A673 (cell line): ENCODE data around the gene TRPV5. TPM values are rescaled to one million over a fixed set of nuclear protein-coding genes. Genes with fewer than 3 reads are reported as not detected.

Experiments used
- BruUV-seq: library from RNA; stranded (reverse); fragments of 400-500 nt; replicated peaks from 2 replicates; lab custom pipeline; 2021; lab: Mats Ljungman, UMichigan
- CTCF ChIA-PET: fragments of 300-600 bp; sonication (Branson Sonifier 250); formaldehyde crosslinking; loops from one replicate; lab custom pipeline; 2022; ENCODE audit warnings: antibody characterized with exemption; lab: Charles Lee
- POLR2A ChIA-PET: fragments of 300-600 bp; sonication (Branson Sonifier 250); formaldehyde crosslinking; loops from one replicate; lab custom pipeline; 2022; ENCODE audit warnings: antibody characterized with exemption; ENCODE audit not compliant: low non-redundant PET; lab: Charles Lee
- DNase-seq: peaks from one replicate; pipeline ENCODE4 v3.0.0-alpha.2; 2015; ENCODE audit warnings: low spot score
- H3K27ac ChIP-seq: fragments of 200-600 bp; sonication (generic); 2 replicates; pipeline ENCODE4 v1.5.1; 2016; ENCODE audit warnings: mixed run types, low read depth, mild to moderate bottlenecking, mixed read lengths, antibody characterized with exemption, low read length; ENCODE audit not compliant: poor library complexity, severe bottlenecking
- H3K27me3 ChIP-seq: fragments of 200-600 bp; sonication (generic); replicated peaks from 2 replicates; pipeline ENCODE4 v1.6.1; 2017; ENCODE audit warnings: mixed run types, low read depth, mild to moderate bottlenecking, mixed read lengths, antibody characterized with exemption, low read length; ENCODE audit not compliant: insufficient read depth, poor library complexity
- H3K36me3 ChIP-seq: fragments of 200-600 bp; sonication (generic); 2 replicates; pipeline ENCODE4 v1.6.1; 2016; ENCODE audit warnings: mixed run types, mild to moderate bottlenecking, mixed read lengths, antibody characterized with exemption, low read length; ENCODE audit not compliant: insufficient read depth, poor library complexity, severe bottlenecking
- H3K4me1 ChIP-seq: fragments of 200-600 bp; sonication (generic); 2 replicates; pipeline ENCODE4 v1.6.1; 2017; ENCODE audit warnings: mixed run types, mild to moderate bottlenecking, mixed read lengths, antibody characterized with exemption, low read length; ENCODE audit not compliant: insufficient read depth, poor library complexity, severe bottlenecking
- H3K4me3 ChIP-seq: fragments of 200-600 bp; sonication (generic); 2 replicates; pipeline ENCODE4 v1.5.1; 2016; ENCODE audit warnings: low read depth, mixed run types, mild to moderate bottlenecking, mixed read lengths, low read length; ENCODE audit not compliant: poor library complexity, severe bottlenecking
- H3K9me3 ChIP-seq: fragments of 200-600 bp; sonication (generic); 2 replicates; pipeline ENCODE4 v1.6.1; 2016; ENCODE audit warnings: mixed run types, low read depth, mild to moderate bottlenecking, mixed read lengths, antibody characterized with exemption, low read length; ENCODE audit not compliant: poor library complexity, severe bottlenecking
- EZH2 ChIP-seq: fragments of 200-600 bp; sonication (generic); IDR thresholded peaks from 2 replicates; pipeline ENCODE4 v1.6.1; 2017; ENCODE audit warnings: borderline replicate concordance, low read depth, mild to moderate bottlenecking, mixed read lengths, antibody characterized with exemption, low read length; ENCODE audit not compliant: poor library complexity, severe bottlenecking
- intact Hi-C: fragments of 100-400 bp; cut with micrococcal nuclease; formaldehyde crosslinking; loops from one replicate; pipeline ENCODE4 v1.10.0; 2022; ENCODE audit not compliant: unreplicated experiment
- total RNA-seq: library from RNA; stranded (reverse); gene quantifications from 2 replicates; pipeline ENCODE4 v1.2.3, GENCODE V29; 2021
- TF ChIP-seq, protein P1 (sequence below): fragments of 300-800, 200-600 bp; sonication (generic); conservative IDR thresholded peaks from 2 replicates; pipeline ENCODE4 v1.5.1; 2017; ENCODE audit warnings: low read depth, mild to moderate bottlenecking, antibody characterized with exemption, low read length, moderate library complexity, mixed read lengths

The TRPV5 gene
- total RNA-seq, 1 experiment from 2014 or later = not detected

DNA sequence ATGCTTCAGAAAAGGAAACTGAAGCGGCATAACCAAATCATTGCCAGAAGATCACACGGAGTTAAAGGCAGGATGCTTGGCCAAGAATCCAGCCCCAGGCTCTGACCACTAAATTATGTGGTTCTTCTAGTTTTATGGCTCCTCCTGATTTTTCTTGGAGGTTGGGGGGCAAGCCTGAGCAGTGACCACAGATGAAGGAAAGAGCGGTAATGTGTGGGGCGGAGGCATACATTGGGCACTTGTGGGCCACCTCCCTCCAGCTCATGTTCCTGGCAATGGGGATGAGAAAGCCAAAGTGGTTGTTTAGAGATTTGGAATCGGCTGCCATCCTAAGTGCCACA lies 51.2 kb downstream of the TRPV5 start:
- peaks cover 30% of the 10 kb centered on the region for H3K27me3 ChIP-seq
- CTCF ChIA-PET = no interaction called here
- no peaks in the 10 kb centered on the region for H3K36me3 ChIP-seq
- H3K4me1 ChIP-seq = no peaks in the 10 kb centered on the region
- intact Hi-C loops = loop anchor here (5.0 kb wide), 1 partner anchor 120 kb away; no protein-coding TSS in a partner anchor
- H3K27ac ChIP-seq = no peak overlapping the region
- DNase-seq = no peak
- TF ChIP-seq, protein P1, sequence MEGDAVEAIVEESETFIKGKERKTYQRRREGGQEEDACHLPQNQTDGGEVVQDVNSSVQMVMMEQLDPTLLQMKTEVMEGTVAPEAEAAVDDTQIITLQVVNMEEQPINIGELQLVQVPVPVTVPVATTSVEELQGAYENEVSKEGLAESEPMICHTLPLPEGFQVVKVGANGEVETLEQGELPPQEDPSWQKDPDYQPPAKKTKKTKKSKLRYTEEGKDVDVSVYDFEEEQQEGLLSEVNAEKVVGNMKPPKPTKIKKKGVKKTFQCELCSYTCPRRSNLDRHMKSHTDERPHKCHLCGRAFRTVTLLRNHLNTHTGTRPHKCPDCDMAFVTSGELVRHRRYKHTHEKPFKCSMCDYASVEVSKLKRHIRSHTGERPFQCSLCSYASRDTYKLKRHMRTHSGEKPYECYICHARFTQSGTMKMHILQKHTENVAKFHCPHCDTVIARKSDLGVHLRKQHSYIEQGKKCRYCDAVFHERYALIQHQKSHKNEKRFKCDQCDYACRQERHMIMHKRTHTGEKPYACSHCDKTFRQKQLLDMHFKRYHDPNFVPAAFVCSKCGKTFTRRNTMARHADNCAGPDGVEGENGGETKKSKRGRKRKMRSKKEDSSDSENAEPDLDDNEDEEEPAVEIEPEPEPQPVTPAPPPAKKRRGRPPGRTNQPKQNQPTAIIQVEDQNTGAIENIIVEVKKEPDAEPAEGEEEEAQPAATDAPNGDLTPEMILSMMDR = no peak
- TF ChIP-seq EZH2 = no peak
- no TSS peak for BruUV-seq
- H3K4me3 ChIP-seq = no peak overlapping the region
- H3K9me3 ChIP-seq = no peaks in the 10 kb centered on the region
- POLR2A ChIA-PET = no interaction called here

DNA sequence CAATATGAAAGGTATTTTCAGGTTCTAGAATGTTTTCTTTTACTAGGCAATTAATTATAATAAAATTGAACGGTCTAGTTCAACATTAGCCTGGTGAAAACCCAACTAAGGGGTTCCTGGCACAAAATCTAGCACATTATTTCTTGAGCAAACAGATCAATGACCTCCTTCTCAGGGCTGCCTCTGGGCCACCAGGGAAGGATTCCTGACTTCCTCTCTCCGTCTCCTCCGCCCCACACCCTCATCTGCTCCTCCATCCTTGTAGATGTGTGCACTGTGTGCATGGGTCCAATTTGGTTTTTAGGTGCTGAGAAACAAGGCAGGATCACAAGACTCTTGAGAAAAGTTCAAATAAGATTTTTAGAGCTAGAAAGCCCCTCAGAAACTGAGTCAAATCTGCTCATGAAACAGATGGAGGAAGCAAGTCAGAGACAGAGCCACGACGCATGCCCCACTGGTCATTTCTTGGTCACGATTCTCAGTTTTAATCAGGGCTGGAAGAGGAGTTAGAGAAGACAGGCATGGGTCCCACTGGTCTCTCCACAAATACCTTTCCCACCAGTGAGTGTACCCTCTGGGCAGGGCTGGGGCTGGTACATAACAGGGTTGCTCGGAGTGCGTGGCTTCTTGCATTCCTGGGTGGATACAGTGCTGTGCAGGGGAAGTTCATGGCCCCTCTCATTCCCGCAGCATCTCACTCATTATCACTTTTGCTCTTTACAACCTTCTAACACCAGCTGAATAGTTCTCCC lies 51.8 kb downstream of the TRPV5 start:
- H3K4me1 ChIP-seq = no peaks in the 10 kb centered on the region
- H3K27me3 ChIP-seq = peaks cover 28% of the 10 kb centered on the region
- TF ChIP-seq EZH2 = no peak
- TF ChIP-seq, protein P1 = no peak
- no TSS peak for BruUV-seq
- POLR2A ChIA-PET = no interaction called here
- no peak overlapping the region for H3K27ac ChIP-seq
- CTCF ChIA-PET = interaction anchor here (1.7 kb wide), 1 partner anchor 333 kb away, joined by 5 read pairs; no protein-coding TSS in a partner anchor
- intact Hi-C loops = loop anchor here (2.0 to 5.0 kb wide), 2 partner anchors 121 to 333 kb away; no protein-coding TSS in a partner anchor
- H3K9me3 ChIP-seq = no peaks in the 10 kb centered on the region
- no peaks in the 10 kb centered on the region for H3K36me3 ChIP-seq
- no peak overlapping the region for H3K4me3 ChIP-seq
- DNase-seq = no peak

DNA sequence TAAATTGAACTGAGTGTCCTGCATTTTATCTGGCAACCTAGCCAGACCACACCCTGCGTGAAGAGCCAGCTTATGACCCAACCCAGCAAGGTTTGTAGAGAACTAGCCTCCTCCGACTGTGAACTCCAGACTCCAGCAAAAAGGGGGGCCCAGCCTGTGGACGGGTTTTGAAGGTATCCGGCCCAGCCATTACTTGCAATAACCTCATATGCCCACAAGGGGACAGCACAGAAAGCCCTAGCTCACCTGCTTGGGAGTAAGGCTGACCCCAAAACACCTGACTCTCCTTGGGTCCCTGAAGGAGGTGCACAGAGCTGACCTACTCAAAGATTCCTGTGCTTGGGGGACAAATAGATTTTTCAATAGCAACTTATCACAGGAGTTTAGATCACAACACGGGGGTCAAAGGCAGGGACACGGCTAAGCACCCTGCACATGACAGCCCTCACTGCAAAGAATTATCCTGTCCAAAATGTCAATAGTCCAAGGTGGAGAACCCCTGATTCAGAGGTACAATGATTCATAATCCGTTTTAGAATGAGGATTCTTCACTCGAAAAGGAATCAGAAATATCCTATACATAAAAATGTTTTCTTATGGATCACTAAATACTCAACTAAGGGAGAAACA lies 52.6 kb downstream of the TRPV5 start:
- H3K27me3 ChIP-seq = peaks cover 28% of the 10 kb centered on the region
- BruUV-seq = no TSS peak
- intact Hi-C loops = loop anchor here (2.0 to 5.0 kb wide), 2 partner anchors 121 to 334 kb away; no protein-coding TSS in a partner anchor
- H3K4me1 ChIP-seq = no peaks in the 10 kb centered on the region
- peak; percentile 22 for DNase-seq
- POLR2A ChIA-PET = no interaction called here
- H3K36me3 ChIP-seq = no peaks in the 10 kb centered on the region
- CTCF ChIA-PET = interaction anchor here (0.5 to 1.7 kb wide), 3 partner anchors 54 to 334 kb away, joined by 3 to 6 read pairs (median 5); no protein-coding TSS in a partner anchor
- H3K4me3 ChIP-seq = no peak overlapping the region
- H3K27ac ChIP-seq = no peak overlapping the region
- no peak for TF ChIP-seq EZH2
- TF ChIP-seq, protein P1 = peak; percentile 74
- H3K9me3 ChIP-seq = no peaks in the 10 kb centered on the region
